ENCODE results near the gene FAM171A1.

FAM171A1 gene

DNA sequence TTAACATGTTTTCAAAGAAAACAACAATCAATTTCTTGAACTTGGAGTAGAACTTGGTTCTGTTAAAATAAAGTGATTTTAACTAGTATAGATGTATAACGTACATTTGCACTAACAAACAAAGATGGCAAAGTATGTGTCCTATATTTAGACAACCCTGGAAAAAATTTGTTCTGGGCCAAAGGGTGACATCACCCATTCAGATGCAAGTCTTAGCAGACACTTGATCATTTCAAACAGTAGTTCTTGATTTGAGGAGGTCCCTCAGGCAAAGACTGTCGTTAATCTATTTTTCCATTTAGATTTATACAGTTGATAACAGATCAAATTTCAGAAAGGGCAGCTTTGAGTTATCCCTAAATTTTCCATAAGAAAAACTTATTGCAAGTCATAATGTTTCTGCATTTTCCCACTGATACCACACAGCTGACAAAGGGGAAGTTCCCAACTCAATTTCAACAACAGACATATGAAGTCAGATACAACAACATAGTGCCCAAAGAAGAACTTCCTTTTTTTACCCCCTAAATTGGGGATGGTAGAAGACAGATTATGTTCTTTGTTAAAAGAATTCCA lies 207.7 kb downstream of the FAM171A1 start:
- DNase-seq, result no peak
